Left kidney (tissue), 2 donors: ENCODE results near the gene COL26A1. TPM values are rescaled to one million over a fixed set of nuclear protein-coding genes. Genes with fewer than 3 reads are reported as not detected.

ENCODE experiments used
- DNase-seq: peaks from one replicate; pipeline ENCODE4 v3.0.0-alpha.2; 2013
- polyA plus RNA-seq: library from polyadenylated mRNA; unstranded; fragments of 120-200 nt; gene quantifications from one replicate; pipeline ENCODE4 v1.2.1, GENCODE V29; 2013; ENCODE audit not compliant: insufficient read length

The COL26A1 gene
- polyA plus RNA-seq, 1 donor: 22.5 TPM

GRCh38 chr7:101368422-101369165 is 5.9 kb downstream of the COL26A1 start:
- DNase-seq: no peak

- DNase-seq: no peak
These were observed 8.2 kb downstream of the COL26A1 start for GRCh38 chr7:101370836-101371235.

GRCh38 chr7:101373812-101374614 is 11.3 kb downstream of the COL26A1 start:
- no peak for DNase-seq

- no peak for DNase-seq
These were observed 12.3 kb downstream of the COL26A1 start for GRCh38 chr7:101374990-101375389.

- no peak for DNase-seq
These were observed 13.9 kb downstream of the COL26A1 start for GRCh38 chr7:101376601-101377000.

- no peak for DNase-seq
These were observed 14.6 kb downstream of the COL26A1 start for GRCh38 chr7:101377189-101377736.

GRCh38 chr7:101378751-101379174 is 16.1 kb downstream of the COL26A1 start:
- DNase-seq: no peak

- DNase-seq: no peak
These were observed 16.6 kb downstream of the COL26A1 start for GRCh38 chr7:101379302-101379701.

- DNase-seq: no peak
These were observed 19.0 kb downstream of the COL26A1 start for GRCh38 chr7:101381549-101382111.

GRCh38 chr7:101382937-101383336 is 20.3 kb downstream of the COL26A1 start:
- no peak for DNase-seq

- DNase-seq: no peak
These were observed 23.5 kb downstream of the COL26A1 start for GRCh38 chr7:101386177-101386557.

- DNase-seq: peak; percentile 66
These were observed 24.0 kb downstream of the COL26A1 start for GRCh38 chr7:101386558-101387231.

- DNase-seq: peak; percentile 62
These were observed 28.2 kb downstream of the COL26A1 start for GRCh38 chr7:101390901-101391301.

GRCh38 chr7:101391991-101392390 is 29.3 kb downstream of the COL26A1 start:
- DNase-seq: no peak

GRCh38 chr7:101393865-101394264 is 31.2 kb downstream of the COL26A1 start:
- DNase-seq: no peak

GRCh38 chr7:101395376-101395775 is 32.7 kb downstream of the COL26A1 start:
- DNase-seq: no peak

- no peak for DNase-seq
These were observed 34.6 kb downstream of the COL26A1 start for GRCh38 chr7:101397243-101397642.

GRCh38 chr7:101397770-101398324 is 35.2 kb downstream of the COL26A1 start:
- no peak for DNase-seq

GRCh38 chr7:101398396-101399289 is 36.0 kb downstream of the COL26A1 start:
- DNase-seq: no peak

- DNase-seq: no peak
These were observed 37.1 kb downstream of the COL26A1 start for GRCh38 chr7:101399759-101400158.

- DNase-seq: no peak
These were observed 38.1 kb downstream of the COL26A1 start for GRCh38 chr7:101400751-101401150.
